NCI-H748 (cell line): ENCODE data around the gene ACSL5.
"Not testable (repeated sequence)": the region's sequence is repeated elsewhere in the genome, so short reads cannot be mapped to it uniquely, and the experiment has no call there.

ENCODE experiments used
- DNase-seq: peaks from one replicate; lab custom pipeline; 2025; ENCODE audit not compliant: unreplicated experiment; lab: John Stamatoyannopoulos, UW

Gene ACSL5

GRCh38 chr10:112456533-112456932, 82.6 kb downstream of the ACSL5 start:
- no peak for DNase-seq

DNA sequence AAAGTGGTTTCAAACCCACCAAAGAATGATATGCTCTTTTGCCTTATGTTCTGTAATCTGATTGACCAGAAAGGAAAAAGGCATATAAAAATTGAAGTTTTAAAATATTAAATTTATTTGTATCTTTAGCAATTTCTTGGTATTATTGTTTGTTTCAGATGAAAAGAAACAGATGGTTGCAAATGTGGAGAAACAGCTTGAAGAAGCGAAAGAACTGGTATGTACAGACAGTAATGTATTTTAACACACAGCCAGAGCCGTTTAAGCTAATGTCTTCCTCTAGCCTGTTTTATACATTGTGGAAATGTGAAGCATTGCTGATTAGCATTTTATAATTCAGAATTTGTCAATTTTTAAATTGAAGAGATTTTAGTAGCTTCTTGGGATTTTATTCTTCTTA, 86.5 kb downstream of the ACSL5 start:
- no peak for DNase-seq

GRCh38 chr10:112461029-112461887, 87.3 kb downstream of the ACSL5 start:
- DNase-seq = no peak

- not testable (repeated sequence) for DNase-seq
These were observed 90.2 kb downstream of the ACSL5 start for GRCh38 chr10:112464074-112464473.

DNA sequence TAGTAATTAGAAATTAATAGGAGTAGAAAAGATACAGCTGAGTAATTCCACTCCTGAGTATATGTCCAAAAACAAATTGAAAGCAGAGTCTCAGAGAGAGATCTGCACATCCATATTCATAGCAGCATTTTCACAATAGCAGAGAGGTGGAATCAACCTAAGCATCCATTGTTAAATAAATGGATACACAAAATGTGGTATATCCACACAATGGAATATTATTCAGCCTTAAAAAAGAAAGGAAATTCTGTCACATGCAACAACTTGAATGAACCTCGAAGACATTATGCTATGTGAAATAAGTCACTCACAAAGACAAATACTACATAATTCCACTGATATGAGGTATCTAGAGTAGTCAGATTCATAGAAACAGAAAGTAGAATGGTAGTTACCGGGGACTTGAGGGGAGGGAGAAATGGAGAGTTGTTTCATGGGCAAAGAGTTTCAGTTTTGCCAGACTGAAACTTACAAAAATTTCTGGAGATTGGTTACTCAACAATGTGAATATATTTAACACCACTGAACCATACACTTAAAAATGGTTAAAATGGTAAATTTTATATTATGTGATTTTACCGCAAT, 91.5 kb downstream of the ACSL5 start:
- DNase-seq = no peak

DNA sequence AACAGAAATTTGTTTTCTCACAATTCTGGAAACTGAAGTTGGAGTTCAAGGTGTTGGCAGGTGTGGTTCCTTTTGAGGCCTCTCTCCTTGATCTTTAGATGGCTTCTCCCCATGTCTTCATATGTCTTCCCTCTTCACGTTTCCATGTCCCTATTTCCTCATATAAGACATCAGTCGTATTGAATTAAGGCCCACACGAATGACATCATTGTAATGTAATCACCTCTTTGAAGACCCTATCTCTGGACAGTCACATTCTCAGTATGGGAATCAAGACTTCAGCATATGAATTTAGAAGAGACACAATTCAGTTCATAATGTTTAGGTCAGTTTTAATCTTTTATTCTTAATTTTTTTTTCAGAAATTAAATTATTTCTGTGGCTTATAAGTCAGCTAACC, 92.9 kb downstream of the ACSL5 start:
- DNase-seq = no peak

GRCh38 chr10:112467541-112468075, 93.7 kb downstream of the ACSL5 start:
- DNase-seq = no peak

DNA sequence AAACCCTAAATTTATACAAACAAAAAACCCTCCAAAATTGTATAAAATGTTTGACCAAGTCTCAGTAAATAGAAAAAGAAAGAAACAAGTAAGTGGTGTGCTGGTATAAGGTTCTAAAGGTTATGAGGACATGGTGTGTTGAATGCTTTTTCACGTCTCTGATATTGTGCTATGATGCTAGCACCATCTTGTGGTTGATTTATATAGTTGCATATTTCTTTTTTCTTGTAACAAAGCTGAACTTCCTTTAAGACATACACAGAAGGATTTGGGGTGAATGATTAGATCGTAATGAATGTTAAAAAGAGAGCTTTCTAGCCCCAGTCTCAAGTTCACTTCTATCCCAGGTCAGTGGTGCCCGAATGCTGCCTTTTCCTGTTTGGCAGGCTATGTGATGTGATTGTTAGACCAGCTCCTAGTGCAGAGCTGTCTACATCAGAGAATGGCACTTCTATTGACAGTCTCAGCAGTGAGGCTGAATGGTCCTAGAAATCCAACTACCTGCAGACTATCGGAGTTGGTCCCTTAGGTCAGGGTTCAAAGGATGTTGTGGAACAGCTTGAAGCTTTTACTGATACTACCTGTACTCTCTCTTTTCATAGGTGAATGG, 98.1 kb downstream of the ACSL5 start:
- DNase-seq = peak; percentile 24

DNA sequence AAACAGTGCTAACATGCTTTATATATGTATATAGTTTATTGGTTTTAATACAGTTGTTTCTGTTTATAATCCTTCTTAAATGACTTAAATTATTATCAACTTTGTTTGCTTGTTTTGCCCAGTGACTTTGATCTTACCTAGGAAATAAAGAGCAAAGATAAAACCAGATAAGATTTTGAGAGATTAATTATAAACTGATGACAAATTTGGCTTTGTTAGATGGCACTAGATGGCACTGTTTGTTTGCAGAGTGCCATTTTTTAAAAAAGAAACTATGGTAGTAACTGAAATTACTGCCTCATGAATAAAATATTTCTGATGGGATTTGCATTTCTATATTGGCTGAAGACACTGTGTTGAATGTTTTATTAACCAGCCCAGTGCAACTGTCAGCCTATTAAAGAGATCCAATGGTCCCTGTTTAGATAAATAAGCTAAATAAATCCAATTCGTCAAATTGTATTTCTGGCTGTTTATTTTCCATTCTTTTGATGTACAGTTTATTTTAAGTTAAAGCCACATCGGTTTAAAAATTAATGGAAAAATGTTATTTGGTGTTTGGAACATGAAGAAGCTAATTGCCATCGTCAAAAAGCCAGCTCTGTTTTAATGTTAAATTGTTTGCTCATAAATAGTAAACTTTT, 101.8 kb downstream of the ACSL5 start:
- peak; percentile 0 for DNase-seq
